PC-3 (cell line): Measurements from ENCODE around the gene NKTR.

Experiments used
- CTCF ChIP-seq: fragments of 300-600 bp; sonication (generic); conservative IDR thresholded peaks from 2 replicates; pipeline ENCODE4 v1.5.1; 2017; ENCODE audit warnings: antibody characterized with exemption, low read depth, mild to moderate bottlenecking, low read length
- EZH2 ChIP-seq: fragments of 300-600 bp; sonication (generic); IDR thresholded peaks from one replicate; pipeline ENCODE4 v1.6.1; 2017; ENCODE audit warnings: antibody characterized with exemption, mild to moderate bottlenecking, low read length; ENCODE audit not compliant: unreplicated experiment
- EZH2phosphoT487 ChIP-seq: fragments of 300-600 bp; sonication (generic); IDR thresholded peaks from 2 replicates; pipeline ENCODE4 v1.6.1; 2018; ENCODE audit warnings: mild to moderate bottlenecking, antibody characterized with exemption, low read length, borderline replicate concordance

GRCh38 chr3:42657675-42658074 lies 57.2 kb downstream of the NKTR start:
- TF ChIP-seq CTCF (no peak), EZH2phosphoT487 (no peak), EZH2 (no peak)
